Ecto neural progenitor cell (in vitro differentiated cells): ENCODE data around the gene AATK.

ENCODE experiments used
- DNase-seq: peaks from one replicate; pipeline ENCODE4 v3.0.0-alpha.2; 2018; ENCODE audit warnings: low spot score

AATK gene

GRCh38 chr17:81166033-81166492 is at the start of gene AATK:
Gene AATK, minus strand, starts transcription at chr17:81166221. Its CDS starts 229 bp downstream, at chr17:81165992.
- no peak for DNase-seq

- DNase-seq, result no peak
Measured at GRCh38 chr17:81213978-81214377, 48.0 kb upstream of the AATK start.

- no peak for DNase-seq
Measured at GRCh38 chr17:81212365-81212764, 46.3 kb upstream of the AATK start.

- DNase-seq, result no peak
Measured at GRCh38 chr17:81210868-81211267, 44.8 kb upstream of the AATK start.

GRCh38 chr17:81210466-81210865 is 44.4 kb upstream of the AATK start:
- no peak for DNase-seq

- no peak for DNase-seq
Measured at GRCh38 chr17:81209141-81209540, 43.1 kb upstream of the AATK start.

GRCh38 chr17:81208651-81209050 is 42.6 kb upstream of the AATK start:
- DNase-seq, result no peak

GRCh38 chr17:81207610-81208581 is 41.9 kb upstream of the AATK start:
- DNase-seq, result no peak

- DNase-seq, result no peak
Measured at GRCh38 chr17:81206657-81207056, 40.6 kb upstream of the AATK start.

- no peak for DNase-seq
Measured at GRCh38 chr17:81206166-81206565, 40.1 kb upstream of the AATK start.

- no peak for DNase-seq
Measured at GRCh38 chr17:81204578-81204977, 38.6 kb upstream of the AATK start.

GRCh38 chr17:81203136-81203535 is 37.1 kb upstream of the AATK start:
- DNase-seq, result no peak

- no peak for DNase-seq
Measured at GRCh38 chr17:81202318-81202717, 36.3 kb upstream of the AATK start.

- no peak for DNase-seq
Measured at GRCh38 chr17:81200695-81201580, 34.9 kb upstream of the AATK start.

- DNase-seq, result no peak
Measured at GRCh38 chr17:81200201-81200600, 34.2 kb upstream of the AATK start.

- no peak for DNase-seq
Measured at GRCh38 chr17:81199482-81199830, 33.4 kb upstream of the AATK start.

GRCh38 chr17:81198826-81199481 is 32.9 kb upstream of the AATK start:
- no peak for DNase-seq

GRCh38 chr17:81197831-81198490 is 31.9 kb upstream of the AATK start:
- no peak for DNase-seq

- DNase-seq, result no peak
Measured at GRCh38 chr17:81197409-81197795, 31.4 kb upstream of the AATK start.

- DNase-seq, result no peak
Measured at GRCh38 chr17:81196505-81197408, 30.7 kb upstream of the AATK start.
